Prostate gland (tissue), 2 donors: Measurements from ENCODE around the gene CHMP6.

ENCODE experiments used
- CTCF ChIP-seq, 4 experiments: fragments of 200-600 bp in 2 of 4; fragments of 450-650 bp in 2 of 4; sonication (generic) in 2 of 4; IDR thresholded peaks; 1 replicate in 3 of 4; 2 replicates in 1 of 4; pipeline ENCODE4 v1.5.1; 2016 to 2019; ENCODE audit warnings: antibody characterized with exemption in 4 of 4, mild to moderate bottlenecking in 2 of 4, moderate library complexity in 2 of 4
- POLR2A ChIP-seq: fragments of 450-650 bp; IDR thresholded peaks from one replicate; pipeline ENCODE4 v1.6.1; 2016; ENCODE audit warnings: antibody characterized with exemption, mild to moderate bottlenecking
- POLR2AphosphoS5 ChIP-seq: sonication (generic); formaldehyde crosslinking; IDR thresholded peaks from one replicate; pipeline ENCODE4 v1.6.1; 2017; ENCODE audit warnings: antibody characterized with exemption

DNA sequence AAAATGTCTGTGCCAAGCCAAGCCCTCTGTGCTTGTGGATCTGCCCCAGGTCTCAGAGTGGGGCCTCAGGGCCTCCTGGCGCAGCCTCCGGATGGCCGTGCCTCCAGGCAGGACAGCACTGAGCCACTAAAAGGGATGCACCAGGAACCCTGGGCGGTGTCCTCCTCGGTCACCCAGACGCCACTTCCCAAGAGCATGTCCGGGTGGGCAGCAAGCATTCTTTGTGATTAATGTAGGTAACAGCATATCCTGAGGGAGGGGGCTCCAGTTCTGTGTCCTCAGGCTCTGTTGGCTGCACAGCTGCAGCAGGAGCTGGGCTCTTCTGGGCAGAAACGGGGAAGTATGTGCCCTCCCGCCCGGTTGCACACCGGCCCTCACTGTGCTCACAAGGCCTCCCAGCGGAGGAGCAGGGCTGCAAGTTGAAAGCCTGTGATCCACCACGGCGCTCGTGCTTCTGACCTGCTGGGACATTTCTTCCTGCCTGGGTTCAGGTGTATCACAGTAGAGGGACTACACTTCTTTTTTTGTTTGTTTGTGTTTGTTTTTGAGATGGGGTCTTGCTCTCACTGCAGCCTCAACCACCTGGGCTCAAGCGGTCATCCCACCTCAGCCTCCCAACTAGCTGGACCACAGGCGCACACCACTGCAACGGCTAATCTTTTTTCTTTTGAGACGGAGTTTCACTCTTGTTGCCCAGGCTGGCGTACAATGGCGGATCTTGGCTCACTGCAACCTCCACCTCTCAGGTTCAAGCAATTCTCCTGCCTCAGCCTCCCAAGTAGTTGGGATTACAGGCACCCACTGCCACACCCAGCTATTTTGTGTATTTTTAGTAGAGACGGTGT is 37.9 kb upstream of the CHMP6 start:
- no peak for TF ChIP-seq CTCF (IDR thresholded peaks at IDR 0.05)
- TF ChIP-seq POLR2A: no peak
- TF ChIP-seq POLR2AphosphoS5: no peak
